Gastrocnemius medialis (tissue), 4 donors: ENCODE measurements around the gene BICD1.

Experiments used
- POLR2A ChIP-seq, 2 donors: fragments of 450-650 bp; IDR thresholded peaks; one replicate each; pipeline ENCODE4 v1.6.1; 2017; ENCODE audit warnings: antibody characterized with exemption in 2 of 2, mild to moderate bottlenecking in 2 of 2, moderate library complexity in 2 of 2
- TF ChIP-seq, protein P1 (sequence below), 5 experiments: fragments of 450-650 bp in 3 of 5; fragments of 200-600 bp in 2 of 5; sonication (generic) in 2 of 5; IDR thresholded peaks in 4 of 5; conservative IDR thresholded peaks in 1 of 5; 1 replicate in 4 of 5; 2 replicates in 1 of 5; pipeline ENCODE4 v1.5.1; 2016 to 2019; ENCODE audit warnings: antibody characterized with exemption in 5 of 5, mild to moderate bottlenecking in 3 of 5, moderate library complexity in 3 of 5

DNA sequence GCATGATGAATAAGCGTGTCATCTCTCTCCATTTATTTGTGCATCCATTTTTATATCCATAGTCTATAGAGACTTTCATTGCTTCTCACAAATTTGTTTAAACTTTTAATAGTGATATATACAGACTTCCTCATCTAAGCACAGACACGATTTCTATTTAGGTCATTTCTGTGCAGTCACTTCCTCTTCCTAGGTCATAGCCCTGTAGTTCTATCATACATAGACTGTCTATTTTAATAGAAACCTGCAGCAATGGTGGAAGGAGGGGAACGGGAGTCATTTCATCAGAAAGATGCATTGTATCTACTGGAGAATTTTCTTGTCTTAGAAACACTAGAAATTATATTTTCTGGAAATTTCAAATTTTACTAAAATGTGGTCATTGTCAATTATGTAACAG is 159.3 kb downstream of the BICD1 start:
- TF ChIP-seq, protein P1, sequence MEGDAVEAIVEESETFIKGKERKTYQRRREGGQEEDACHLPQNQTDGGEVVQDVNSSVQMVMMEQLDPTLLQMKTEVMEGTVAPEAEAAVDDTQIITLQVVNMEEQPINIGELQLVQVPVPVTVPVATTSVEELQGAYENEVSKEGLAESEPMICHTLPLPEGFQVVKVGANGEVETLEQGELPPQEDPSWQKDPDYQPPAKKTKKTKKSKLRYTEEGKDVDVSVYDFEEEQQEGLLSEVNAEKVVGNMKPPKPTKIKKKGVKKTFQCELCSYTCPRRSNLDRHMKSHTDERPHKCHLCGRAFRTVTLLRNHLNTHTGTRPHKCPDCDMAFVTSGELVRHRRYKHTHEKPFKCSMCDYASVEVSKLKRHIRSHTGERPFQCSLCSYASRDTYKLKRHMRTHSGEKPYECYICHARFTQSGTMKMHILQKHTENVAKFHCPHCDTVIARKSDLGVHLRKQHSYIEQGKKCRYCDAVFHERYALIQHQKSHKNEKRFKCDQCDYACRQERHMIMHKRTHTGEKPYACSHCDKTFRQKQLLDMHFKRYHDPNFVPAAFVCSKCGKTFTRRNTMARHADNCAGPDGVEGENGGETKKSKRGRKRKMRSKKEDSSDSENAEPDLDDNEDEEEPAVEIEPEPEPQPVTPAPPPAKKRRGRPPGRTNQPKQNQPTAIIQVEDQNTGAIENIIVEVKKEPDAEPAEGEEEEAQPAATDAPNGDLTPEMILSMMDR (IDR thresholded peaks at IDR 0.05 in 4 of 5, conservative IDR thresholded peaks at IDR 0.05 in 1 of 5): no peak
- TF ChIP-seq POLR2A (IDR thresholded peaks at IDR 0.05): no peak
